AG04449 (cell line): ENCODE measurements around the gene COL6A5.

Experiments
- CTCF ChIA-PET: fragments of 350-600 bp; formaldehyde crosslinking; extraction: SDS; loops from one replicate; lab custom pipeline; 2021; ENCODE audit warnings: antibody characterized with exemption; lab: Yijun Ruan, JAX
- POLR2A ChIA-PET: fragments of 400-600, 350-600 bp; formaldehyde crosslinking; extraction: SDS; loops from one replicate; lab custom pipeline; 2020; ENCODE audit warnings: antibody characterized with exemption, inconsistent platforms; lab: Yijun Ruan, JAX
- DNase-seq: peaks from one replicate; pipeline ENCODE4 v3.0.0-alpha.2; 2010; ENCODE audit warnings: low read depth, low spot score
- H3K4me3 ChIP-seq: 2 replicates; pipeline ENCODE4 v1.5.1; 2011; ENCODE audit warnings: low read depth, mild to moderate bottlenecking, control low read depth, low read length
- CTCF ChIP-seq: IDR thresholded peaks from one replicate; pipeline ENCODE4 v1.5.1; 2011; ENCODE audit warnings: mild to moderate bottlenecking, moderate library complexity, low read length, control low read depth, inconsistent platforms; ENCODE audit not compliant: insufficient read depth; ENCODE audit errors: missing control alignments

The COL6A5 gene

GRCh38 chr3:130383424-130383823, 38.0 kb downstream of the COL6A5 start:
- H3K4me3 ChIP-seq = no peak overlapping the region
- TF ChIP-seq CTCF = no peak
- no peak for DNase-seq
- ChIA-PET CTCF (no interaction called here), POLR2A (no interaction called here)

GRCh38 chr3:130384476-130385025, 39.1 kb downstream of the COL6A5 start:
- no peak for DNase-seq
- ChIA-PET CTCF (no interaction called here), POLR2A (no interaction called here)
- H3K4me3 ChIP-seq = no peak overlapping the region
- no peak for TF ChIP-seq CTCF

- ChIA-PET POLR2A (no interaction called here), CTCF (no interaction called here)
- TF ChIP-seq CTCF = no peak
- DNase-seq = no peak
- no peak overlapping the region for H3K4me3 ChIP-seq
These were observed 41.3 kb downstream of the COL6A5 start for GRCh38 chr3:130386604-130387263.

GRCh38 chr3:130389743-130390478, 44.4 kb downstream of the COL6A5 start:
- CTCF ChIA-PET = no interaction called here
- POLR2A ChIA-PET = no interaction called here
- no peak overlapping the region for H3K4me3 ChIP-seq
- TF ChIP-seq CTCF = no peak
- no peak for DNase-seq

GRCh38 chr3:130392266-130392665, 46.8 kb downstream of the COL6A5 start:
- ChIA-PET CTCF (no interaction called here), POLR2A (no interaction called here)
- DNase-seq = no peak
- no peak for TF ChIP-seq CTCF
- no peak overlapping the region for H3K4me3 ChIP-seq

GRCh38 chr3:130393594-130393993, 48.1 kb downstream of the COL6A5 start:
- DNase-seq = no peak
- CTCF ChIA-PET = no interaction called here
- TF ChIP-seq CTCF = no peak
- POLR2A ChIA-PET = no interaction called here
- no peak overlapping the region for H3K4me3 ChIP-seq
